ENCODE measurements around the gene CLTB.
A peak's percentile ranks its signal among the peaks of the same experiment; 100 is the strongest.

Gene CLTB

DNA sequence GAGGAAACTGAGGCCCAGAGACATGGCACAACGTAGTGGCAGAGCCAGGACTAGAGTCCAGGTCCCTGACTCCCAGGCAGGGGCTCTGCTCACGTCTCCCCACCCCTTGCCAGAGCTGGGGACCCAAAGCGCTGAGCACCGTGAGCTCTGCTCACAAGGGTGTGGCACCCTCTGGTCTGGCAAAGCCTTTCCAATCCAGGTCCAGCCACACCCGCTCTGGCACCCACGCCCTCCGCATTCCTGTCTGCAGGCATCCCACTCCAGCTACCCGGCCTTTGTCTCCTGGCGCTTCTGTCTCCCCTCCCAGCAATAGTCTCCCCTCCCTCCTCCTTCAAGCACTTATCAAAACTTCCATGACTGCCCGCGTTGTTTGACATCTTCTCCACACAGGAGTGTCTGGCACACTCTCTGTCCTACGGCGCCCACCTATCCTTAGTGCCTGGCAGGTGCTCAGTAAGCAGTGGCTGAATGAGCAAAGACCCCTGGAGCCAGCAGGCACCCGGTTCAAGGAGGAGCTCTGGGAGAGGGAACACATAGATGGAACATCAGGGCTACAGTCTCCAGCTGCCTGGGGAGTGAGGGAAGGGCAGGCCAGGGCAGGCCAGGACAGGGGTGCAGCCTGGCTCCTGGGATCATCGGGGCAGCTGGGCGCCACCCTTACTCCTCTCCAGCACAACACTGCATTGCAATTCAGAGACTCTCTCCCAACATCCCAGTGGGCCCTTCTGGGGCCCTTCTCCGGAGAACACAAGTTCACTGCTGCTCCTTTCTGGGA, 15.8 kb downstream of the CLTB start:
- DNase-seq: no peak

GRCh38 chr5:176397736-176398420, 18.5 kb downstream of the CLTB start:
- no peak for DNase-seq

DNA sequence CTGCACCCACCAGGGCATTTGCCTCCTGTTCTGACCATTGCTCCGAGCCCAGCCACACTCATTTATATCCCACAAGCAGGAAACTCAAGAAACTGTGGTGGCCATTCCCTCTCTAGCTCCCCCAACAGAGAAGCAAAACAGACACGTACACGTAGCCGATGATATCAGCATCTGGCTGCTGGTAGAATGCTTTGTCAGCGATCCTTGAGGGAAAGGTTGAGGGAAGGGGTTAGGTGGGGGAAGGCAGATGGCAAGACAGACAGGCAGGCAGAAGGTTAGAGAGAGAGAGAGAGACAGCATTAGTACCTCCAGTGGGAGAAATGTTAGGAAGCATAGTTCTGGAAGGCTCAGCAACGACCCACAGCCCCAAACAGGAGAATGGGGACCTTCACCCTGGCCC, 20.0 kb downstream of the CLTB start:
- no peak for DNase-seq

DNA sequence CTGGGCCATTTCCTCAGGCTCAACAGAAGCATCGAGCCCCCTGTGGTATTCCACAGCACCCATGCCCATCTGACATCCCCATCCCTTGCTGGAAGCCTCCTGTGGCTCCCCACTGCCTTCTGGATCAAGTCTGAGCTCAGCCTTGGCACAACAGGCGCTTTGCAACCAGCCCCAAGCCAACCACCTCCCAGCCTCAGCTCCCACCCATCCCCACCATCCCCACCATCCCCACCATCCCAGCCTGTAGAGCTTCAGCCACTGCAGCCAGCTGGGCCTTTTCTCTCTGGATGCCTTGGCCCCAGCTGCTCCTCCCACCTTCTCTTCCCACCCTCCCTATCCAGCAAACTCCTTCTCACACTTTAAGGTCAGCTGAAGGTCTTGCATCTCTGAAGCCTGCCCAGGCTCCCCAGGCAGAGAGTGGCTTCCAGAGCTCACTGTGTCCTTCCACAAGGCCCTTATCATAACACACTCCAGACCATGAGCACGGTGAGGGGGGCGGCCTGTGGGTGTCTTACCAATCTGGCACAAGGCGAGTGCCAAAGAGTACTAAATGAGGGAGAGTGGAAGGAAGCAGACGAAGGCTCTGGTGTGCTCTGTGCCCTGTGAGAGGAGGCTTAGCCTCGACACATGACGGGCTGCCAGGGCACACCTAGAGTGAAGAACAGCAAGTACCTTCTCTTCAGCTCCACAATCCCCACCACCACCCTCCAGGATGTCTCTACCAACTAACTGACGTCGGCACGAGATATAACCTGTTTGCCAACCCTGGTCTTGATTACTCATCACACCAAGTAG, 21.3 kb downstream of the CLTB start:
- DNase-seq: no peak

- DNase-seq: no peak
Observed at GRCh38 chr5:176394096-176394495, 22.2 kb downstream of the CLTB start.

DNA sequence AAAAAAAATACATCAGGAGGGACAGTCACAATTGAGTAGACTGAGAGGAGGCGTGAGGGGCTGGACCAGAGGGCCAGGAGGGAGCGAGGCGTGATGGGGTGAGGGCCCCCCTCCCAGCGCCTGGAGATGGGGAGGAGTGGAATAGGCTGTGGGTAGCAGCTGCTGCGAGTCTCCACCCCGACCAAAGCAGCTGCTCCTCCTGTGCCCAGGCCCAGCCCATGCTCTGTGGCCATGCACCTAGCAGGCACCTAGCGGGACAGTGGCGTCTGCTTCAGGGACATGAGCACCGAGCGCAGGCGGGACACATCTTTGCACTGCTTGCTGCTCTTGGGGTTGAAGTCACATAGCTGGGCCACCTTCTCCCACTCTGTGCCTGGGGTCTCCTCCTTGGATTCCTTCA, 23.8 kb downstream of the CLTB start:
- no peak for DNase-seq

DNA sequence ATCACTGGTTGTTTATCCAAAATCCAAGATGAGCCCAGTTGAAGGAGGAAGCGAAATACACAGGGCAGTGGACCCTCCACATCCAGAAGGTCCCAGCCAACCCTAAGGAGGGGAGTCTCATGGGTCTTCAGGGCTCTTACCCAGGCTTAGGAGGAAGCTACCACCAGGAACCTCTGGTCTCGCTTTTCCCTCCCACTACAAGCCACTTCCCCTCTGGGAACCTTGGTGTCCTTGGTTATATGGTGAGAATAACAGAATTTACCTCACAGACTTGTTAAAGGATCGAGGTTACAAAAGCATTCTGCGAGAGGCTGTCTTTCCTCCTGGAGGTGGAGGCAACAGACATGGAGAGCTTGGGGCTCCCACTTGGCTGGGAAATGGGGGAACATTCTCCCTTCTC, 24.3 kb downstream of the CLTB start:
- no peak for DNase-seq

DNA sequence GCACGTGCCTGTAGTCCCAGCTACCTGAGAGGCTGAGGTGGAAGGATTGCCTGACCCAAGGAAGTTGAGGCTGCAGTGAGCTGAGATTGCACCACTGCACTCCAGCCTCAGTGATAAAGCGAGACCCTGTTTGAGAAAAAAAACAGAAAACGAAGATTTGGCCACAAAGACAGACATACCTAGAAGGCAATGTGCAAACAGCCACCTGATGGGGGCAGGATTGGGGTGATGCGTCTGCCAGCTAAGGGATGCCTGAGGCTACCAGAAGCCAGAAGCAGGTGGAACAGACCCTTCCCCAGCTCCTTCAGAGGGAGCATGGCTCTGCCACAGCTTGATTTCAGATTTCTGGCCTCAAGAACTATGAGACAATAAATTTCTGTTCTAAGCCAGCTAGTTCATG, 24.9 kb downstream of the CLTB start:
- no peak for DNase-seq

GRCh38 chr5:176389135-176390123, 26.9 kb downstream of the CLTB start:
- DNase-seq: no peak

- peak; percentile 91 to 92 for DNase-seq
Observed at GRCh38 chr5:176388444-176389134, 27.8 kb downstream of the CLTB start, which contains the start of the genes HIGD2A and NOP16. HIGD2A (plus strand) TSS chr5:176388751; CDS start chr5:176388820, 69 bp downstream. NOP16 (minus strand) TSS chr5:176388598; CDS start chr5:176388539, 59 bp downstream.

DNA sequence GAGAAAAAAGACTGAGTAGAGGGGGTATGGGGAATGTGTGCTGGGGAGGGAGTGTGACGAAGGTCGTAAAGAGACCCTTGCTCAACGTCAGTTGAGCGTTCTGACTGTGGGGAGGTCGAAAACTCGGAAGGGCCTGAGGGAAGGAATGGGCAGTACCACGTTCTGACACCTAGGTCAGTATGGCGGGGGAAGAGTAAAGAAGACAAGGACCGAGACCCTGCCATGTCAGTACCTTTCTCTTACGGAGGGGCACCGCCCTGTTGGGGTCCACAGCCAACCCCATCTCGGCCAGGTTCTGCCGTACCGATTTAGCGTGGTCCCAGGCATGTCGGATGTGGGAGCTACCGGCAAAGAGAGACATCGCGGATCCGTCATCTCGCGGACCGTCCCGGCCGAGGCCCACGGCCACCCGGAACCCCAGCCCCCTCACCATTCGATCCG, 28.3 kb downstream of the CLTB start:
- no peak for DNase-seq

DNA sequence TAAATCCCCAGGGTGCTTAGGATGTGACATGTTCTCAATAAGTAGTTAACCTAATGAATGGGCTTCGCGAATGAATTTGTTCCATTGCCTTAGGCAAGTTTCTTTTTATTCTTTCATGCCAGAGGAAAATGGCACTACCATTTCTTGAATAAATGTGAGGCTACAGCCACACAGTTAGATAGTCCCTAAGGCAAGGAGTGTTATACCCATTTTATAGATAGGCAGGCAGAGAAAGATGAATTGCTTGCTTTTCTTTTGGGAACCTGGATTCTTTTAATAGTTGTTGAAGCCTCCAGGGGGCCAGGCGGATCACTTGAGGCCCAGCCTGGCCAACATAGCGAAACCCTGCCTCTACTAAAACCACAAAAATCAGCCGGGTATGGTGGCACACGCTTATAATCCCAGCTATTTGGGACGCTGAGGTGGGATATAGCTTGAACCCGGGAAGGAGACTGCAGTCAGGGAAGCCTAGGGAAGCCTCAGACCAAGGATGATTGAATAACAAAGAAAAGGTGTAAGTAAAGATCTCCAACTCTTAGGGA, 28.9 kb downstream of the CLTB start:
- no peak for DNase-seq

- no peak for DNase-seq
Observed at GRCh38 chr5:176386491-176386890, 29.8 kb downstream of the CLTB start.

DNA sequence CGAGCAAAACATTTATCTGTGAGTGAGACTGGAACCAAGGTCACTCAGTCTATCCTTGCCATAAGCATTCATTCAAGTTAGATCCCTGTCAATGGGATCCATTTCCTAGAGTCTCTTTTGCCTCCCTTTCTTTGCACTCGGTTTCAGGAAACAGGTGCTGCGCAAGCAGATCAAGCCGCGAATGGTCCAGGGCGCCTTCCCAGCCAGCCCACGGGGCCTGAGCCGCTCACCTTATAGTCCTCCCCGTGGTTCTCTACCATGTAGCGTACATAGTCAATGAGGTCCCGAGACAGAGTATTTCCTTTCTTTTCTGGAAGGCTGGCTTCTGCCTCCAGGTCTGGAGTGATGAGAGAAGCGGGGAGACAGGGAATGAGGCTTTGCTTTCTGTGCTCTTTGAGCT, 31.3 kb downstream of the CLTB start:
- no peak for DNase-seq

GRCh38 chr5:176384366-176384930, 31.9 kb downstream of the CLTB start:
- DNase-seq: no peak

- DNase-seq: no peak
Observed at GRCh38 chr5:176383961-176384360, 32.4 kb downstream of the CLTB start.

- no peak for DNase-seq
Observed at GRCh38 chr5:176383248-176383905, 33.0 kb downstream of the CLTB start.

DNA sequence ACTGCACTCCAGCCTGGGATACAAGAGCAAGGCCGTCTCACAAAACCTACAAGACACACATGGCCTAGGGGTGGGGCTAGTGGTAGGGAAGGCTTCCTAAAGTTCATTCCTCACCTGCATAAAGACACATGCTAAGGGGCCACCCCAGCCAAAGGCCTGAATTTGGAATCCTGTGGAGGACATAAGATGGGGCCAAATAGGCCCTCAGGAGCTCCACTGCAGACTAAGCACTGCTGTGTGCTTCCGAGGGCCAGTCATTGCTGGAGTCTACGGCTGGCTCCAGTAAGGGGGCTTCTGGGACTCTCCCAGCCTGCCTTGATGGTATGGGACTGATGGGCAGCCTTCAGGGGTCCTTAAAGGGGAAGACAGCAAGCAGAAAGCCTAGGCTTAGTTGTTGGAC, 33.6 kb downstream of the CLTB start:
- DNase-seq: no peak

DNA sequence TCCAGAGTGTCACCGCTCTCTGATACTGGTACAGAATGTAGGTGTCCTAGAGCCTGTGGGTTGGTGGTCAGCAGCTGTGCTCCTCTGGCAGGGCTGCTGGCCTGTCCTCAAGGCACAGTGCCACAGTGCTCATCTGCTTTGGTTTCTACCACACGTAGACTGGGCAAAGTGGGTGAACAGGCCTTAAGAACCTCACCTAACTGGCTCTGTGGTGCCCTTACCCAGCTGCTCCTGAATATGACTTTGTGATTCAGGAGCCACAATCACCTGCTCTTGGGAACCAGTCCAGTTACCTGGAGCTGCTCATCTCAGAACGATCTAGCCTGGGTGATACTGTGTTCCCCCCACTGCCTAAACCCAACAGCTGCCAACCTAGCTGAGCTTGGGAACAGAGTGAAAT, 34.4 kb downstream of the CLTB start:
- no peak for DNase-seq

DNA sequence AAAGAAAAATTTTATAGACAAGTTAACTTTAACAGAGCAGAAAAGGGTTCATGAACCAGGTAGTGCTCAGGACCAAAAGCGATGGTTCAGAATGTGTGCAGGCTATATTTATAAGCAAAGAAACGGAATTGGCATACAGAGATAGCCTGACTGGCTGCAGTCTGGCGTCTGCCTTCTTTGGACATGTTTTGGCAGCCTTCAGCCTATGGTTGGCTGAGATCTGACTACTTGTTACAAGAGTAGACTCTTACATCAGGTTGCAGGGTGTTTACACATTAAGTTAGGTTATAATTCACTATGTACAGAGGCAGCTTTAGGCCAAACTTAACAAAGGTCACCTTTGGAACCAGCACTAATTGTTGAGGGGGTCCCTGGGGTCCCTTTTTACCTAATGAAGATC, 34.9 kb downstream of the CLTB start:
- no peak for DNase-seq

All from NCI-H1930 (cell line).